ENCODE measurements around the gene CCDC170.

GRCh38 chr6:151670116-151670515 is 176.3 kb downstream of the CCDC170 start:
- no peak for TF ChIP-seq POLR2AphosphoS5 (IDR thresholded peaks at IDR 0.05; ENCODE audit: borderline replicate concordance, low read depth, low read length)
- no peak for TF ChIP-seq EZH2 (IDR thresholded peaks at IDR 0.05)
